Spleen (tissue), 7 donors: Measurements from ENCODE around the gene CCDC13.

ENCODE experiments used
- POLR2A ChIP-seq, 3 donors: fragments of 450-650 bp; IDR thresholded peaks; one replicate each; pipeline ENCODE4 v1.5.1; 2017; ENCODE audit warnings: antibody characterized with exemption in 3 of 3, mild to moderate bottlenecking in 1 of 3
- POLR2AphosphoS5 ChIP-seq, 3 donors: sonication (generic); formaldehyde crosslinking; IDR thresholded peaks; one replicate each; pipeline ENCODE4 v1.5.1; 2017; ENCODE audit warnings: antibody characterized with exemption in 3 of 3
- TF ChIP-seq, protein P1 (sequence below), 11 experiments: fragments of 200-600 bp in 7 of 11; fragments of 450-650 bp in 4 of 11; sonication (generic) in 4 of 11; IDR thresholded peaks in 8 of 11; conservative IDR thresholded peaks in 3 of 11; 1 replicate in 7 of 11; 2 replicates in 4 of 11; pipeline versions ENCODE4 v1.4.0 to v1.8.0; 2016 to 2021; ENCODE audit warnings: antibody characterized with exemption in 11 of 11, inconsistent platforms in 4 of 11, mild to moderate bottlenecking in 1 of 11
- donor health status: DM: no; HTN: no; CAD: no; lungs with moderate emphysema.
- donor health status: DM: no; HTN: no; CAD: no.
- donor health status: DM: no; HTN: no; CAD: no.

DNA sequence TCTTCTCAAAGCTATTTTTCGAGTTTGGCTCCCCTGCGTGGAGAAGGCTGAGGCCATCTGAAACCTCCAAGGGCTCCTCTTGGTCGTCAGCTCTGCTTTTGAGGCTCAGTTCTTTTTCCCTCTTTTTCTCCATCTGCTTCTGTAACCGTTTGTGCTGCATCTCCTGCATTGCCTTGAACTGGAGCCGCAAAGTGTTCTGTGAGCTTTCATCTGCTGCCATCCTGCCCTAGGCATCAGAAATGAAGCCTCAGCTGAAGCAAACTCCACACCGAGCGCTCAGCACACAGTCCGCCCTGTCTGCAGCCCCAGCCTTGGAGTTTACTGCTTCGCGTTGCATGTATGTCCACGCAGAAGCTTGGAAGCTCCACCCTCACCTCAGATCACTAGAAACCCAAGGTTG lies 14.9 kb downstream of the CCDC13 start:
- TF ChIP-seq, protein P1, sequence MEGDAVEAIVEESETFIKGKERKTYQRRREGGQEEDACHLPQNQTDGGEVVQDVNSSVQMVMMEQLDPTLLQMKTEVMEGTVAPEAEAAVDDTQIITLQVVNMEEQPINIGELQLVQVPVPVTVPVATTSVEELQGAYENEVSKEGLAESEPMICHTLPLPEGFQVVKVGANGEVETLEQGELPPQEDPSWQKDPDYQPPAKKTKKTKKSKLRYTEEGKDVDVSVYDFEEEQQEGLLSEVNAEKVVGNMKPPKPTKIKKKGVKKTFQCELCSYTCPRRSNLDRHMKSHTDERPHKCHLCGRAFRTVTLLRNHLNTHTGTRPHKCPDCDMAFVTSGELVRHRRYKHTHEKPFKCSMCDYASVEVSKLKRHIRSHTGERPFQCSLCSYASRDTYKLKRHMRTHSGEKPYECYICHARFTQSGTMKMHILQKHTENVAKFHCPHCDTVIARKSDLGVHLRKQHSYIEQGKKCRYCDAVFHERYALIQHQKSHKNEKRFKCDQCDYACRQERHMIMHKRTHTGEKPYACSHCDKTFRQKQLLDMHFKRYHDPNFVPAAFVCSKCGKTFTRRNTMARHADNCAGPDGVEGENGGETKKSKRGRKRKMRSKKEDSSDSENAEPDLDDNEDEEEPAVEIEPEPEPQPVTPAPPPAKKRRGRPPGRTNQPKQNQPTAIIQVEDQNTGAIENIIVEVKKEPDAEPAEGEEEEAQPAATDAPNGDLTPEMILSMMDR (IDR thresholded peaks at IDR 0.05 in 8 of 11, conservative IDR thresholded peaks at IDR 0.05 in 3 of 11) = no peak
- no peak for TF ChIP-seq POLR2A (IDR thresholded peaks at IDR 0.05)
- TF ChIP-seq POLR2AphosphoS5 (IDR thresholded peaks at IDR 0.05) = no peak
